ENCODE results near the gene CEP89.
"Not testable (repeated sequence)": the region's sequence is repeated elsewhere in the genome, so short reads cannot be mapped to it uniquely, and the experiment has no call there.

The CEP89 gene

GRCh38 chr19:32872391-32872790, 99.4 kb downstream of the CEP89 start:
- DNase-seq (ENCODE audit: low read depth in 1 of 2, low spot score in 1 of 2), result no peak

- DNase-seq (ENCODE audit: low read depth in 1 of 2, low spot score in 1 of 2), result no peak
Observed at GRCh38 chr19:32870981-32871451, 100.7 kb downstream of the CEP89 start.

- DNase-seq (ENCODE audit: low read depth in 1 of 2, low spot score in 1 of 2), result no peak
Observed at GRCh38 chr19:32869966-32870573, 101.7 kb downstream of the CEP89 start.

- DNase-seq (ENCODE audit: low read depth in 1 of 2, low spot score in 1 of 2), result no peak
Observed at GRCh38 chr19:32869369-32869965, 102.3 kb downstream of the CEP89 start, which contains the start of gene SLC7A9. Gene SLC7A9 (minus strand): TSS chr19:32869767. CDS start chr19:32868534, 1,233 bp downstream.

GRCh38 chr19:32868206-32868950, 103.4 kb downstream of the CEP89 start:
- no peak for DNase-seq (ENCODE audit: low read depth in 1 of 2, low spot score in 1 of 2)

- not testable (repeated sequence) for DNase-seq (ENCODE audit: low read depth in 1 of 2, low spot score in 1 of 2)
Observed at GRCh38 chr19:32867436-32867835, 104.3 kb downstream of the CEP89 start.

GRCh38 chr19:32866564-32867265, 105.0 kb downstream of the CEP89 start:
- no peak for DNase-seq (ENCODE audit: low read depth in 1 of 2, low spot score in 1 of 2)

GRCh38 chr19:32866061-32866460, 105.7 kb downstream of the CEP89 start:
- no peak for DNase-seq (ENCODE audit: low read depth in 1 of 2, low spot score in 1 of 2)

GRCh38 chr19:32865326-32865725, 106.4 kb downstream of the CEP89 start:
- no peak for DNase-seq (ENCODE audit: low read depth in 1 of 2, low spot score in 1 of 2)

GRCh38 chr19:32864318-32865007, 107.3 kb downstream of the CEP89 start:
- DNase-seq (ENCODE audit: low read depth in 1 of 2, low spot score in 1 of 2), result no peak

- no peak for DNase-seq (ENCODE audit: low read depth in 1 of 2, low spot score in 1 of 2)
Observed at GRCh38 chr19:32863841-32864240, 107.9 kb downstream of the CEP89 start.

- DNase-seq (ENCODE audit: low read depth in 1 of 2, low spot score in 1 of 2), result no peak
Observed at GRCh38 chr19:32863301-32863700, 108.5 kb downstream of the CEP89 start.

GRCh38 chr19:32862741-32863140, 109.0 kb downstream of the CEP89 start:
- no peak for DNase-seq (ENCODE audit: low read depth in 1 of 2, low spot score in 1 of 2)

GRCh38 chr19:32862173-32862572, 109.6 kb downstream of the CEP89 start:
- DNase-seq (ENCODE audit: low read depth in 1 of 2, low spot score in 1 of 2), result no peak

GRCh38 chr19:32861596-32861995, 110.2 kb downstream of the CEP89 start:
- DNase-seq (ENCODE audit: low read depth in 1 of 2, low spot score in 1 of 2), result no peak

- no peak for DNase-seq (ENCODE audit: low read depth in 1 of 2, low spot score in 1 of 2)
Observed at GRCh38 chr19:32859591-32859990, 112.2 kb downstream of the CEP89 start.

- no peak for DNase-seq (ENCODE audit: low read depth in 1 of 2, low spot score in 1 of 2)
Observed at GRCh38 chr19:32858559-32858958, 113.2 kb downstream of the CEP89 start.

- DNase-seq (ENCODE audit: low read depth in 1 of 2, low spot score in 1 of 2), result no peak
Observed at GRCh38 chr19:32858155-32858554, 113.6 kb downstream of the CEP89 start.

- DNase-seq (ENCODE audit: low read depth in 1 of 2, low spot score in 1 of 2), result no peak
Observed at GRCh38 chr19:32857584-32857983, 114.2 kb downstream of the CEP89 start.

- not testable (repeated sequence) for DNase-seq (ENCODE audit: low read depth in 1 of 2, low spot score in 1 of 2)
Observed at GRCh38 chr19:32856818-32857217, 114.9 kb downstream of the CEP89 start.

GRCh38 chr19:32852216-32852615, 119.5 kb downstream of the CEP89 start:
- no peak for DNase-seq (ENCODE audit: low read depth in 1 of 2, low spot score in 1 of 2)
